GM06990 (cell line): ENCODE results near the gene FOXM1.

ENCODE experiments used
- DNase-seq: peaks from one replicate; pipeline ENCODE4 v3.0.0-alpha.2; 2011; ENCODE audit not compliant: insufficient read length; ENCODE audit errors: extremely low read depth
- H3K27me3 ChIP-seq: replicated peaks from 2 replicates; pipeline ENCODE4 v1.6.0; 2011; ENCODE audit warnings: low read length; ENCODE audit not compliant: control insufficient read depth, insufficient read depth
- H3K36me3 ChIP-seq: 2 replicates; pipeline ENCODE4 v1.5.1; 2011; ENCODE audit warnings: low read length; ENCODE audit not compliant: control insufficient read depth, insufficient read depth
- H3K4me3 ChIP-seq: replicated peaks from 2 replicates; pipeline ENCODE4 v1.5.1; 2011; ENCODE audit warnings: low read depth, mild to moderate bottlenecking, control low read depth, low read length
- CTCF ChIP-seq: IDR thresholded peaks from 2 replicates; pipeline ENCODE4 v1.5.1; 2011; ENCODE audit warnings: low read length, control low read depth, mild to moderate bottlenecking, inconsistent platforms; ENCODE audit not compliant: insufficient read depth, poor library complexity, severe bottlenecking

FOXM1 gene

GRCh38 chr12:2844786-2845185, 32.2 kb downstream of the FOXM1 start:
- no peak for DNase-seq

DNA sequence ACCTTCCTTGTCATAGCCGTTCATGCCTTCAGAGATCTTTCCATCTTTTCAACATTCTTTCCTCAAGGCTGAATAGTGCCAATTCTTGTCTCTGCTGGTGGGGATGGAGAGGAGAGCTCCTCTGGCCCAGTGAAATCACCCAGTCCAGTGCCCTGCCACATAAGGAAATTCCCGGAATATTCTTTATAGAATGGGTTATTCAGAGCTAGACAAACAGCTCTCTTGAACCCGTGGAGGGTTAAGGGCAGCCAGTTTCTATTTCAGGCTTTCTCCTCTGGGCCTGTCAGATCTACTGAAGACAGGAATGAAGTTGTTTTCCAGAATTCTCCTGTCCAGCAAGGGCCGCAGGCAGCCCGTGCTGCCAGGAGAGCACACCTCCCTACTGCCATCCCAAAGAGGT, 34.0 kb downstream of the FOXM1 start:
- DNase-seq: no peak
- Histone ChIP-seq H3K36me3 (peaks cover 1% of the 10 kb centered on the region), H3K27me3 (no peaks in the 10 kb centered on the region), H3K4me3 (no peak overlapping the region)
- no peak for TF ChIP-seq CTCF

More at GRCh38 chr12:2844786-2845185, 32.2 kb downstream of the FOXM1 start:
- Histone ChIP-seq H3K27me3 (no peaks in the 10 kb centered on the region), H3K4me3 (no peak overlapping the region), H3K36me3 (peaks cover 1% of the 10 kb centered on the region)
- no peak for TF ChIP-seq CTCF

DNA sequence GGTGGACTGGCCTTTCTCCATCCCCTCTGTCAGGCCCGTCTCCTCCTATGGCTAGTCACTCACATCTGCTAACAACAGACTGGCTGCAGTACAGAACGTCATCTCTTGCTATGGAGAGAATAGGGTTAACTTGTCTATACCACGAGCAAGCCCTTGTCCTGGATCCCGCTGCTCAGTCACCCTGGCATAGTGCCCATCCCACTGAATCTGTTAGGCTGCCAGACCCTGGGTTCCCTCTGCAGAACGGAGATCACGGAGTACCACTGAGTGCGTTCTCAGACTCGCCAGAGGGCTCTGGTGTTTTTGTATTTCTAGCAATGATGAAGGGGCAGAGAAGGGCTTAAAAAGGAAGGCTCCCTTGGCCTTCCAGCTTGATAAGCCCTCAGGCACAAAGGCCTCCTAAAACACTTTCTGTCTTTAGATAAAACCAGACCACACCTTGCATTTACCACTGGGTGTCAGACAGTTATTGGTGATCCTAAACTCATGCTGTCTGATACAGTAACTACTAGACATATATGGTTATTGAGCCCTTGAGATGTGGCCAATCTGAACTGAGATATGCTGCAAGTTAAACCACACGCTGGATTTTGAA, 35.8 kb downstream of the FOXM1 start:
- no peak overlapping the region for H3K4me3 ChIP-seq
- no peak for DNase-seq
- no peak for TF ChIP-seq CTCF
- no peaks in the 10 kb centered on the region for H3K27me3 ChIP-seq
- peaks cover 3% of the 10 kb centered on the region for H3K36me3 ChIP-seq

- Histone ChIP-seq H3K4me3 (no peak overlapping the region), H3K27me3 (no peaks in the 10 kb centered on the region), H3K36me3 (peaks cover 2% of the 10 kb centered on the region)
- DNase-seq: no peak
- TF ChIP-seq CTCF: no peak
Measured at GRCh38 chr12:2836574-2836973, 40.4 kb downstream of the FOXM1 start.

GRCh38 chr12:2835691-2836403, 41.1 kb downstream of the FOXM1 start:
- no peak for TF ChIP-seq CTCF
- Histone ChIP-seq H3K27me3 (no peaks in the 10 kb centered on the region), H3K36me3 (peaks cover 2% of the 10 kb centered on the region), H3K4me3 (no peak overlapping the region)
- no peak for DNase-seq
